ENCODE data around the gene ZMYND11.

ZMYND11 gene

GRCh38 chr10:94613-95012 is 40.6 kb upstream of the ZMYND11 start:
- no peak overlapping the region for H3K9ac ChIP-seq (ENCODE audit: low read length)
- TF ChIP-seq, protein P1, sequence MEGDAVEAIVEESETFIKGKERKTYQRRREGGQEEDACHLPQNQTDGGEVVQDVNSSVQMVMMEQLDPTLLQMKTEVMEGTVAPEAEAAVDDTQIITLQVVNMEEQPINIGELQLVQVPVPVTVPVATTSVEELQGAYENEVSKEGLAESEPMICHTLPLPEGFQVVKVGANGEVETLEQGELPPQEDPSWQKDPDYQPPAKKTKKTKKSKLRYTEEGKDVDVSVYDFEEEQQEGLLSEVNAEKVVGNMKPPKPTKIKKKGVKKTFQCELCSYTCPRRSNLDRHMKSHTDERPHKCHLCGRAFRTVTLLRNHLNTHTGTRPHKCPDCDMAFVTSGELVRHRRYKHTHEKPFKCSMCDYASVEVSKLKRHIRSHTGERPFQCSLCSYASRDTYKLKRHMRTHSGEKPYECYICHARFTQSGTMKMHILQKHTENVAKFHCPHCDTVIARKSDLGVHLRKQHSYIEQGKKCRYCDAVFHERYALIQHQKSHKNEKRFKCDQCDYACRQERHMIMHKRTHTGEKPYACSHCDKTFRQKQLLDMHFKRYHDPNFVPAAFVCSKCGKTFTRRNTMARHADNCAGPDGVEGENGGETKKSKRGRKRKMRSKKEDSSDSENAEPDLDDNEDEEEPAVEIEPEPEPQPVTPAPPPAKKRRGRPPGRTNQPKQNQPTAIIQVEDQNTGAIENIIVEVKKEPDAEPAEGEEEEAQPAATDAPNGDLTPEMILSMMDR (IDR thresholded peaks at IDR 0.05; ENCODE audit: low read length), result no peak
- TF ChIP-seq EZH2 (IDR thresholded peaks at IDR 0.05; ENCODE audit: borderline replicate concordance, low read length), result no peak
- H3K27me3 ChIP-seq (ENCODE audit: insufficient read depth, low read length), result no peaks in the 10 kb centered on the region
- no peak overlapping the region for H3K27ac ChIP-seq (ENCODE audit: low read depth, low read length, poor library complexity, severe bottlenecking)
- H3K4me2 ChIP-seq (ENCODE audit: low read length), result no peak overlapping the region
- H3F3A ChIP-seq (ENCODE audit: insufficient read depth, low read length), result no peaks in the 10 kb centered on the region
- peaks cover 12% of the 10 kb centered on the region; the same call in 1 of the 2 replicates for H3K9me3 ChIP-seq (ENCODE audit: low read length)
- no peaks in the 10 kb centered on the region for H4K20me1 ChIP-seq (ENCODE audit: insufficient read depth, low read length)
- no peaks in the 10 kb centered on the region for H3K79me2 ChIP-seq (ENCODE audit: insufficient read depth, low read length)
- H3K4me1 ChIP-seq (ENCODE audit: insufficient read depth, low read length, severe bottlenecking), result no peaks in the 10 kb centered on the region
- H3K36me3 ChIP-seq (ENCODE audit: insufficient read depth, low read length), result no peaks in the 10 kb centered on the region
- no peaks in the 10 kb centered on the region for H3K9me2 ChIP-seq (ENCODE audit: low read depth, low read length)
- H2AFZ ChIP-seq (ENCODE audit: low read length), result no peak overlapping the region
- no peak overlapping the region for H3K4me3 ChIP-seq (ENCODE audit: low read depth, low read length, poor library complexity, severe bottlenecking)

GRCh38 chr10:95356-96115 is 39.7 kb upstream of the ZMYND11 start:
- Histone ChIP-seq H3K9me2 (ENCODE audit: low read depth, low read length) (no peaks in the 10 kb centered on the region), H3K9me3 (ENCODE audit: low read length) (peaks cover 12% of the 10 kb centered on the region; the same call in 1 of the 2 replicates), H3K27me3 (ENCODE audit: insufficient read depth, low read length) (no peaks in the 10 kb centered on the region), H3K36me3 (ENCODE audit: insufficient read depth, low read length) (no peaks in the 10 kb centered on the region), H3F3A (ENCODE audit: insufficient read depth, low read length) (no peaks in the 10 kb centered on the region), H2AFZ (ENCODE audit: low read length) (no peak overlapping the region), H3K4me3 (ENCODE audit: low read depth, low read length, poor library complexity, severe bottlenecking) (no peak overlapping the region), H3K79me2 (ENCODE audit: insufficient read depth, low read length) (no peaks in the 10 kb centered on the region), H3K9ac (ENCODE audit: low read length) (no peak overlapping the region), H3K27ac (ENCODE audit: low read depth, low read length, poor library complexity, severe bottlenecking) (no peak overlapping the region), H4K20me1 (ENCODE audit: insufficient read depth, low read length) (no peaks in the 10 kb centered on the region), H3K4me2 (ENCODE audit: low read length) (no peak overlapping the region), H3K4me1 (ENCODE audit: insufficient read depth, low read length, severe bottlenecking) (no peaks in the 10 kb centered on the region)
- TF ChIP-seq, protein P1 (IDR thresholded peaks at IDR 0.05; ENCODE audit: low read length), result no peak
- TF ChIP-seq EZH2 (IDR thresholded peaks at IDR 0.05; ENCODE audit: borderline replicate concordance, low read length), result no peak

GRCh38 chr10:96466-96865 is 38.8 kb upstream of the ZMYND11 start:
- H3K79me2 ChIP-seq (ENCODE audit: insufficient read depth, low read length), result no peaks in the 10 kb centered on the region
- peaks cover 12% of the 10 kb centered on the region; the same call in 1 of the 2 replicates for H3K9me3 ChIP-seq (ENCODE audit: low read length)
- H3K36me3 ChIP-seq (ENCODE audit: insufficient read depth, low read length), result no peaks in the 10 kb centered on the region
- no peak overlapping the region for H3K4me3 ChIP-seq (ENCODE audit: low read depth, low read length, poor library complexity, severe bottlenecking)
- H4K20me1 ChIP-seq (ENCODE audit: insufficient read depth, low read length), result no peaks in the 10 kb centered on the region
- H3K9me2 ChIP-seq (ENCODE audit: low read depth, low read length), result no peaks in the 10 kb centered on the region
- H3K9ac ChIP-seq (ENCODE audit: low read length), result no peak overlapping the region
- no peaks in the 10 kb centered on the region for H3F3A ChIP-seq (ENCODE audit: insufficient read depth, low read length)
- TF ChIP-seq, protein P1 (IDR thresholded peaks at IDR 0.05; ENCODE audit: low read length), result no peak
- no peak for TF ChIP-seq EZH2 (IDR thresholded peaks at IDR 0.05; ENCODE audit: borderline replicate concordance, low read length)
- H3K27ac ChIP-seq (ENCODE audit: low read depth, low read length, poor library complexity, severe bottlenecking), result no peak overlapping the region
- H3K4me1 ChIP-seq (ENCODE audit: insufficient read depth, low read length, severe bottlenecking), result no peaks in the 10 kb centered on the region
- no peak overlapping the region for H3K4me2 ChIP-seq (ENCODE audit: low read length)
- no peaks in the 10 kb centered on the region for H3K27me3 ChIP-seq (ENCODE audit: insufficient read depth, low read length)
- no peak overlapping the region for H2AFZ ChIP-seq (ENCODE audit: low read length)

Data from OCI-LY1 (cell line).